ENCODE results near the gene PPP2R2B. TPM values are rescaled to one million over a fixed set of nuclear protein-coding genes. Genes with fewer than 3 reads are reported as not detected.
A peak's percentile ranks its signal among the peaks of the same experiment; 100 is the strongest.

Gene PPP2R2B
- total and polyA plus RNA-seq, 2 of the 4 experiments (the other 2 are of a cell fraction), result not detected

GRCh38 chr5:146725025-146725424 lies 153.5 kb downstream of the PPP2R2B start:
- no peaks in the 10 kb centered on the region for H3K27me3 ChIP-seq (ENCODE audit: control insufficient read depth, insufficient read depth, low read length)
- no peaks in the 10 kb centered on the region for H3K79me1 ChIP-seq (ENCODE audit: low read depth in 1 of 2, low read length in 2 of 2)
- H3K4ac ChIP-seq (ENCODE audit: low read depth, low read length), result no peak overlapping the region
- ChIA-PET POLR2A (ENCODE audit: unreplicated experiment) (no interaction called here), CTCF (no interaction called here)
- WGBS, 2 experiments (ENCODE audit: extremely low coverage in 2 of 2, insufficient read length in 1 of 2), result no CpG with 5 or more reads among the region's 4 CpGs
- no peaks in the 10 kb centered on the region for H3K9me1 ChIP-seq (ENCODE audit: insufficient read depth, low read length)
- no peak overlapping the region for H2AFZ ChIP-seq (replicated peaks; ENCODE audit: low read length, poor library complexity)
- DNase-seq (peak; percentile 2), ATAC-seq (ENCODE audit: low read depth) (no peak)
- no peaks in the 10 kb centered on the region for H3K4me1 ChIP-seq (ENCODE audit: control insufficient read depth, insufficient read depth, low read length)
- no peaks in the 10 kb centered on the region for H4K20me1 ChIP-seq (ENCODE audit: insufficient read depth, low read length)
- no peak overlapping the region for H3K18ac ChIP-seq (ENCODE audit: low read depth, low read length)
- no peak overlapping the region for H3K4me3 ChIP-seq (ENCODE audit: insufficient read depth, low read depth, low read length)
- H2BK15ac ChIP-seq (ENCODE audit: low read depth, low read length), result no peak overlapping the region
- H3K14ac ChIP-seq (replicated peaks; ENCODE audit: low read depth, low read length), result no peak overlapping the region
- H3K9me3 ChIP-seq (ENCODE audit: control insufficient read depth, insufficient read depth, low read length), result peaks cover 5% of the 10 kb centered on the region; the same call in 1 of the 2 replicates
- H2BK5ac ChIP-seq (ENCODE audit: low read depth, low read length, poor library complexity, severe bottlenecking), result no peak overlapping the region
- BruUV-seq (replicated peaks), result no TSS peak
- H3K23ac ChIP-seq (ENCODE audit: low read depth, low read length), result no peak overlapping the region
- intact Hi-C loops (cut with micrococcal nuclease), result no loop called here
- H4K91ac ChIP-seq (ENCODE audit: insufficient read depth, low read depth, low read length), result no peak overlapping the region
- no peak overlapping the region for H2AK9ac ChIP-seq (replicated peaks; ENCODE audit: low read depth, low read length, poor library complexity)
- no peaks in the 10 kb centered on the region for H3K36me3 ChIP-seq (ENCODE audit: control insufficient read depth, insufficient read depth, low read length)
- H2BK120ac ChIP-seq (ENCODE audit: low read depth, low read length), result no peak overlapping the region
- H4K8ac ChIP-seq (ENCODE audit: low read depth in 2 of 2, low read length in 2 of 2), result no peak overlapping the region
- TF ChIP-seq RFX5 (IDR thresholded peaks at IDR 0.05; ENCODE audit: low read depth, low read length), result no peak
- TF ChIP-seq MAZ (IDR thresholded peaks at IDR 0.05; ENCODE audit: borderline replicate concordance, low read depth, low read length), result no peak
- no peak for TF ChIP-seq NFE2L2 (IDR thresholded peaks at IDR 0.05; ENCODE audit: low read depth, low read length)
- no peak for TF ChIP-seq MAFK (IDR thresholded peaks at IDR 0.05; ENCODE audit: low read depth, low read length)
- TF ChIP-seq, protein P1, sequence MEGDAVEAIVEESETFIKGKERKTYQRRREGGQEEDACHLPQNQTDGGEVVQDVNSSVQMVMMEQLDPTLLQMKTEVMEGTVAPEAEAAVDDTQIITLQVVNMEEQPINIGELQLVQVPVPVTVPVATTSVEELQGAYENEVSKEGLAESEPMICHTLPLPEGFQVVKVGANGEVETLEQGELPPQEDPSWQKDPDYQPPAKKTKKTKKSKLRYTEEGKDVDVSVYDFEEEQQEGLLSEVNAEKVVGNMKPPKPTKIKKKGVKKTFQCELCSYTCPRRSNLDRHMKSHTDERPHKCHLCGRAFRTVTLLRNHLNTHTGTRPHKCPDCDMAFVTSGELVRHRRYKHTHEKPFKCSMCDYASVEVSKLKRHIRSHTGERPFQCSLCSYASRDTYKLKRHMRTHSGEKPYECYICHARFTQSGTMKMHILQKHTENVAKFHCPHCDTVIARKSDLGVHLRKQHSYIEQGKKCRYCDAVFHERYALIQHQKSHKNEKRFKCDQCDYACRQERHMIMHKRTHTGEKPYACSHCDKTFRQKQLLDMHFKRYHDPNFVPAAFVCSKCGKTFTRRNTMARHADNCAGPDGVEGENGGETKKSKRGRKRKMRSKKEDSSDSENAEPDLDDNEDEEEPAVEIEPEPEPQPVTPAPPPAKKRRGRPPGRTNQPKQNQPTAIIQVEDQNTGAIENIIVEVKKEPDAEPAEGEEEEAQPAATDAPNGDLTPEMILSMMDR (conservative IDR thresholded peaks at IDR 0.05; ENCODE audit: low read depth, low read length), result no peak
- TF ChIP-seq, protein P2, sequence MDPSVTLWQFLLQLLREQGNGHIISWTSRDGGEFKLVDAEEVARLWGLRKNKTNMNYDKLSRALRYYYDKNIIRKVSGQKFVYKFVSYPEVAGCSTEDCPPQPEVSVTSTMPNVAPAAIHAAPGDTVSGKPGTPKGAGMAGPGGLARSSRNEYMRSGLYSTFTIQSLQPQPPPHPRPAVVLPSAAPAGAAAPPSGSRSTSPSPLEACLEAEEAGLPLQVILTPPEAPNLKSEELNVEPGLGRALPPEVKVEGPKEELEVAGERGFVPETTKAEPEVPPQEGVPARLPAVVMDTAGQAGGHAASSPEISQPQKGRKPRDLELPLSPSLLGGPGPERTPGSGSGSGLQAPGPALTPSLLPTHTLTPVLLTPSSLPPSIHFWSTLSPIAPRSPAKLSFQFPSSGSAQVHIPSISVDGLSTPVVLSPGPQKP (IDR thresholded peaks at IDR 0.05; ENCODE audit: borderline replicate concordance, low read depth, low read length), result no peak
- H2BK20ac ChIP-seq (ENCODE audit: low read depth, low read length), result no peak overlapping the region
- H3K56ac ChIP-seq (ENCODE audit: extremely low read depth, insufficient read depth, low read length), result no peak overlapping the region
- H3K27ac ChIP-seq (ENCODE audit: insufficient read depth, low read length), result no peak overlapping the region
- no peak overlapping the region for H4K5ac ChIP-seq (ENCODE audit: low read depth, low read length)
- dilution Hi-C loops (cut with HindIII; ENCODE audit: low sequenced_read_pairs, unreplicated experiment), result no loop called here
- H2AK5ac ChIP-seq (ENCODE audit: low read depth, low read length), result no peak overlapping the region
- no peak overlapping the region for H3K4me2 ChIP-seq (ENCODE audit: low read depth, low read length)
- no peak overlapping the region for H3K9ac ChIP-seq (ENCODE audit: low read depth, low read length)
- in situ Hi-C loops (cut with MboI; ENCODE audit: low sequenced_read_pairs), result no loop called here
